Gastroesophageal sphincter (tissue), 4 donors: ENCODE data around the gene PRDM2. TPM values are rescaled to one million over a fixed set of nuclear protein-coding genes. Genes with fewer than 3 reads are reported as not detected.

ENCODE experiments used
- ATAC-seq: fragments of 150-250 bp; one replicate; pipeline ENCODE4 v1.9.1; 2016; ENCODE audit warnings: mild to moderate bottlenecking, moderate library complexity
- H3K27ac ChIP-seq, 4 donors: fragments of 200-600 bp; sonication (generic) in 3 of 4; 1 replicate in 3 of 4; 2 replicates in 1 of 4; pipeline ENCODE4 v1.5.1; 2016 to 2019
- H3K27me3 ChIP-seq: fragments of 200-600 bp; sonication (generic); one replicate; pipeline ENCODE4 v1.5.1; 2019
- H3K36me3 ChIP-seq, 2 donors: fragments of 200-600 bp; sonication (generic); one replicate each; pipeline ENCODE4 v1.5.1; 2019; ENCODE audit warnings: control low read depth in 1 of 2
- H3K4me1 ChIP-seq, 3 donors: fragments of 200-600 bp; sonication (generic); 1 replicate in 2 of 3; 2 replicates in 1 of 3; pipeline ENCODE4 v1.5.1; 2016 to 2019; ENCODE audit warnings: control low read depth in 2 of 3
- H3K4me3 ChIP-seq, 2 donors: fragments of 200-600 bp; sonication (generic); one replicate each; pipeline ENCODE4 v1.5.1; 2019; ENCODE audit warnings: mild to moderate bottlenecking in 1 of 2, moderate library complexity in 1 of 2
- H3K9me3 ChIP-seq, 3 donors: fragments of 200-600 bp; sonication (generic); one replicate each; pipeline ENCODE4 v1.5.1; 2017 to 2019; ENCODE audit warnings: control low read depth in 2 of 3
- EP300 ChIP-seq: sonication (generic); formaldehyde crosslinking; IDR thresholded peaks from one replicate; pipeline ENCODE4 v1.6.1; 2017; ENCODE audit warnings: antibody characterized with exemption, mild to moderate bottlenecking
- POLR2A ChIP-seq, 2 donors: fragments of 450-650 bp; IDR thresholded peaks; one replicate each; pipeline ENCODE4 v1.6.1; 2017; ENCODE audit warnings: antibody characterized with exemption in 2 of 2, mild to moderate bottlenecking in 2 of 2, moderate library complexity in 1 of 2
- POLR2AphosphoS5 ChIP-seq: sonication (generic); formaldehyde crosslinking; IDR thresholded peaks from one replicate; pipeline ENCODE4 v1.6.1; 2017; ENCODE audit warnings: antibody characterized with exemption
- WGBS, 2 donors: methylation state at CpG; one replicate each; pipeline ENCODE4 v1.1.5; 2018; ENCODE audit warnings: low coverage in 1 of 2; 5-methylcytosine and 5-hydroxymethylcytosine counted together
- total RNA-seq, 4 donors: library from RNA; depleted of rRNA; stranded (reverse); fragments of >200 nt; gene quantifications; one replicate each; pipeline ENCODE4 v1.1.0, GENCODE V29; 2016
- TF ChIP-seq, protein P1 (sequence below), 4 experiments: fragments of 200-600 bp in 2 of 4; fragments of 450-650 bp in 2 of 4; sonication (generic) in 1 of 4; IDR thresholded peaks; one replicate each; pipeline ENCODE4 v1.5.1; 2017 to 2019; ENCODE audit warnings: antibody characterized with exemption in 4 of 4, mild to moderate bottlenecking in 2 of 4, moderate library complexity in 2 of 4

PRDM2 gene
- total RNA-seq, 4 donors from 2014 or later: 23.7 to 55.6 (median 43.0) TPM

DNA sequence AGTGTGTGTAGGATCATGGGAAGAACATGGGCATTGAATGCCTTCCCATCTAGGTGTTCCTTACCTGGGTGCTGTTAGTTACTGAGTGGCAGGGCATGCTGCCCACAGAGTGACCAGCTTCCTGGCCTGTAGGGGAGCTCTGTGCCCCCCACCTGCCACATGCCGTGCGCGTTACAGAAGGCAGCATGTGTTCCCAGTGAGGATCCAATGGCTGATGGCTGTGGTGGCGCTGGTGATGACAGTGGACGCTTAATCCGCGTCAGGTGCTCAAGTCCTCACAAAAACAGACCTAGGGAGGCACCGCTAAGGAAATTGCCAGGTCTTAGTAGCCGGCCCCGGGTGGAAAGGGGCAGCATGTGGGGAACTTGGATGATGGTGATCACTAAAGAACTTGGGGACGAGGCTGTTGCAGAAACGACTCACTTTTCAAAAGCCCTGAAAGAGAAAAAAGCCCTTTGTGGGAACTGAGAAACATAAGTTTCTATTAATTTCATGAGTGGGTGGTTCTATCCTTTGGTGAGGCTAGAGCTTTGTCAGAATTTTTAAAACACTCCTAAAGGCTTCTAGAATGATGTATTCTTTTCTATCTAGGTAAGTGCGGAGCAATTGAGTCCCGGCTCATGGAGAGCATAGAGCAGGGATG lies 93.2 kb downstream of the PRDM2 start:
- no peak overlapping the region for H3K27ac ChIP-seq
- no peak for ATAC-seq
- peaks cover 0 to 6% (median 0%) of the 10 kb centered on the region in 3 donors for H3K4me1 ChIP-seq

GRCh38 chr1:13794231-13795187 lies 94.5 kb downstream of the PRDM2 start:
- no peak overlapping the region for H3K4me3 ChIP-seq
- H3K36me3 ChIP-seq: peaks cover 0 to 28% of the 10 kb centered on the region in 2 donors
- TF ChIP-seq POLR2AphosphoS5 (no peak), POLR2A (IDR thresholded peaks at IDR 0.05) (no peak), EP300 (no peak)
- TF ChIP-seq, protein P1, sequence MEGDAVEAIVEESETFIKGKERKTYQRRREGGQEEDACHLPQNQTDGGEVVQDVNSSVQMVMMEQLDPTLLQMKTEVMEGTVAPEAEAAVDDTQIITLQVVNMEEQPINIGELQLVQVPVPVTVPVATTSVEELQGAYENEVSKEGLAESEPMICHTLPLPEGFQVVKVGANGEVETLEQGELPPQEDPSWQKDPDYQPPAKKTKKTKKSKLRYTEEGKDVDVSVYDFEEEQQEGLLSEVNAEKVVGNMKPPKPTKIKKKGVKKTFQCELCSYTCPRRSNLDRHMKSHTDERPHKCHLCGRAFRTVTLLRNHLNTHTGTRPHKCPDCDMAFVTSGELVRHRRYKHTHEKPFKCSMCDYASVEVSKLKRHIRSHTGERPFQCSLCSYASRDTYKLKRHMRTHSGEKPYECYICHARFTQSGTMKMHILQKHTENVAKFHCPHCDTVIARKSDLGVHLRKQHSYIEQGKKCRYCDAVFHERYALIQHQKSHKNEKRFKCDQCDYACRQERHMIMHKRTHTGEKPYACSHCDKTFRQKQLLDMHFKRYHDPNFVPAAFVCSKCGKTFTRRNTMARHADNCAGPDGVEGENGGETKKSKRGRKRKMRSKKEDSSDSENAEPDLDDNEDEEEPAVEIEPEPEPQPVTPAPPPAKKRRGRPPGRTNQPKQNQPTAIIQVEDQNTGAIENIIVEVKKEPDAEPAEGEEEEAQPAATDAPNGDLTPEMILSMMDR (IDR thresholded peaks at IDR 0.05): no peak
- ATAC-seq: no peak
- H3K9me3 ChIP-seq: no peaks in the 10 kb centered on the region
- no peaks in the 10 kb centered on the region for H3K27me3 ChIP-seq
- H3K4me1 ChIP-seq: peaks cover 0 to 6% (median 0%) of the 10 kb centered on the region in 3 donors
- no peak overlapping the region for H3K27ac ChIP-seq
- WGBS, 2 donors: 82 to 86% methylated on average over 5 to 6 of the region's 8 CpGs

More for the DNA sequence above, 93.2 kb downstream of the PRDM2 start:
- Histone ChIP-seq H3K36me3 (peaks cover 0 to 41% of the 10 kb centered on the region in 2 donors), H3K27me3 (no peaks in the 10 kb centered on the region), H3K9me3 (no peaks in the 10 kb centered on the region), H3K4me3 (no peak overlapping the region)
- TF ChIP-seq POLR2A (IDR thresholded peaks at IDR 0.05) (no peak), POLR2AphosphoS5 (no peak), EP300 (no peak)
- TF ChIP-seq, protein P1 (IDR thresholded peaks at IDR 0.05): no peak
- WGBS, 2 donors: 79 to 95% methylated on average over 3 to 5 of the region's 14 CpGs

- no peak overlapping the region for H3K27ac ChIP-seq
- H3K36me3 ChIP-seq: peaks cover 0 to 25% of the 10 kb centered on the region in 2 donors
- H3K9me3 ChIP-seq: no peaks in the 10 kb centered on the region
- H3K27me3 ChIP-seq: no peaks in the 10 kb centered on the region
- ATAC-seq: no peak
- 61 to 72% methylated on average over 6 of the region's 6 CpGs for WGBS, 2 donors
- H3K4me3 ChIP-seq: no peak overlapping the region
- TF ChIP-seq, protein P1 (IDR thresholded peaks at IDR 0.05): no peak
- TF ChIP-seq EP300 (no peak), POLR2AphosphoS5 (no peak), POLR2A (IDR thresholded peaks at IDR 0.05) (no peak)
- peaks cover 0 to 8% (median 0%) of the 10 kb centered on the region in 3 donors for H3K4me1 ChIP-seq
Observed at GRCh38 chr1:13797397-13797796, 97.4 kb downstream of the PRDM2 start.

- TF ChIP-seq POLR2A (IDR thresholded peaks at IDR 0.05): no peak
- TF ChIP-seq EP300: no peak
- TF ChIP-seq POLR2AphosphoS5: no peak
- peaks cover 0 to 5% (median 0%) of the 10 kb centered on the region in 3 donors for H3K4me1 ChIP-seq
- 80 to 92% methylated on average over 2 to 5 of the region's 5 CpGs for WGBS, 2 donors
- ATAC-seq: no peak
- no peak overlapping the region for H3K27ac ChIP-seq
- peaks cover 0 to 21% of the 10 kb centered on the region in 2 donors for H3K36me3 ChIP-seq
- no peak overlapping the region for H3K4me3 ChIP-seq
- no peaks in the 10 kb centered on the region for H3K9me3 ChIP-seq
- H3K27me3 ChIP-seq: no peaks in the 10 kb centered on the region
Observed at GRCh38 chr1:13798120-13798519, 98.1 kb downstream of the PRDM2 start.

GRCh38 chr1:13799502-13800283 lies 99.7 kb downstream of the PRDM2 start:
- Histone ChIP-seq H3K9me3 (no peaks in the 10 kb centered on the region), H3K27ac (no peak overlapping the region), H3K4me3 (no peak overlapping the region), H3K27me3 (no peaks in the 10 kb centered on the region), H3K36me3 (peaks cover 0 to 7% of the 10 kb centered on the region in 2 donors), H3K4me1 (peaks cover 0 to 5% (median 0%) of the 10 kb centered on the region in 3 donors)
- 86 to 90% methylated on average over 9 to 10 of the region's 10 CpGs for WGBS, 2 donors
- no peak for ATAC-seq
- TF ChIP-seq EP300: no peak
- TF ChIP-seq, protein P1 (IDR thresholded peaks at IDR 0.05): no peak
- no peak for TF ChIP-seq POLR2AphosphoS5
- TF ChIP-seq POLR2A (IDR thresholded peaks at IDR 0.05): no peak
